ENCODE measurements around the gene PEAK3.

- no peak for TF ChIP-seq POLR2A (IDR thresholded peaks at IDR 0.05)
- TF ChIP-seq CTCF (IDR thresholded peaks at IDR 0.05), result no peak
Observed at GRCh38 chr19:2227415-2228156, 54.4 kb downstream of the PEAK3 start.

Measured in uterus (tissue), 2 donors.